Fibroblast of pulmonary artery (primary cell): ENCODE measurements around the gene EFHD1.

Experiments
- DNase-seq: peaks from one replicate; pipeline ENCODE4 v3.0.0-alpha.2; 2010; ENCODE audit warnings: low read depth
- H3K4me3 ChIP-seq: replicated peaks from 2 replicates; pipeline ENCODE4 v1.5.1; 2011; ENCODE audit warnings: low read depth, mild to moderate bottlenecking, control low read depth, low read length, moderate library complexity
- CTCF ChIP-seq: IDR thresholded peaks from 2 replicates; pipeline ENCODE4 v1.5.1; 2011; ENCODE audit warnings: mild to moderate bottlenecking, control low read depth, low read length, inconsistent platforms; ENCODE audit errors: missing control alignments

Gene EFHD1

GRCh38 chr2:232647261-232647660 is 13.9 kb downstream of the EFHD1 start:
- no peak overlapping the region for H3K4me3 ChIP-seq
- no peak for TF ChIP-seq CTCF
- no peak for DNase-seq

GRCh38 chr2:232649033-232649432 is 15.6 kb downstream of the EFHD1 start:
- no peak for DNase-seq
- no peak overlapping the region for H3K4me3 ChIP-seq
- TF ChIP-seq CTCF: no peak

- no peak for DNase-seq
- no peak overlapping the region for H3K4me3 ChIP-seq
- no peak for TF ChIP-seq CTCF
Observed at GRCh38 chr2:232652505-232652851, 19.1 kb downstream of the EFHD1 start.

- no peak overlapping the region for H3K4me3 ChIP-seq
- no peak for TF ChIP-seq CTCF
- DNase-seq: no peak
Observed at GRCh38 chr2:232653441-232653840, 20.0 kb downstream of the EFHD1 start.

- TF ChIP-seq CTCF: no peak
Observed at GRCh38 chr2:232655392-232655791, 22.0 kb downstream of the EFHD1 start.

GRCh38 chr2:232658217-232658785 is 24.9 kb downstream of the EFHD1 start:
- DNase-seq: peak; percentile 12
- TF ChIP-seq CTCF: no peak
- no peak overlapping the region for H3K4me3 ChIP-seq

More at GRCh38 chr2:232655392-232655791, 22.0 kb downstream of the EFHD1 start:
- H3K4me3 ChIP-seq: no peak overlapping the region
- no peak for DNase-seq

- H3K4me3 ChIP-seq: no peak overlapping the region
- TF ChIP-seq CTCF: no peak
- DNase-seq: no peak
Observed at GRCh38 chr2:232659359-232659758, 26.0 kb downstream of the EFHD1 start.
